Stimulated activated CD4-positive, alpha-beta T cell treated with anti-CD3 and anti-CD28 coated beads, Interleukin-12 subunit alpha, Interleukin-12 subunit beta, amount 100 ng/mL, for 24 hours (primary cell): Measurements from ENCODE around the gene RAB11B.
A peak's percentile ranks its signal among the peaks of the same experiment; 100 is the strongest.
"Not testable (repeated sequence)": the region's sequence is repeated elsewhere in the genome, so short reads cannot be mapped to it uniquely, and the experiment has no call there.

Source experiments
- DNase-seq, 2 experiments: peaks; one replicate each; pipeline ENCODE4 v3.0.0-alpha.2; 2020; ENCODE audit warnings: low read depth in 2 of 2

Gene RAB11B

GRCh38 chr19:8429044-8429443 lies 38.9 kb downstream of the RAB11B start:
- no peak for DNase-seq

DNA sequence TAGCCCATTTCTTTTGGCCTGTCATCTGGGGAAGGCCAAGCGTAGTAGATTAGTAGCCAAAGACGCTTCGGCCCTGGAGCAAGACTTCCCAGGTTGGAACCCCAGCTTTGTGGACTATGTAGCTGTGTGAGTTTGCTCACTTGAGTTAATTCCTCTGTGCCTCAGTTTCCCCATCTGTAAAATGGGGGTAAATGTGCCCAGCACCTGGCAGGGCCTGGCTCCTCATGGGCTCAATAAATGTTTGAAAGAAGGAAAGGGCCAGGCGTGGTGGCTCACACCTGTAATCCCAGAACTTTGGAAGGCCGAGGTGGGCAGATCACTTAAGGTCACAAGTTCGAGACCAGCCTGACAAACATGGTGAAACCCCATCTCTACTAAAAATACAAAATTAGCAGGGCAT lies 39.7 kb downstream of the RAB11B start:
- no peak for DNase-seq

- no peak for DNase-seq
Measured at GRCh38 chr19:8430650-8431049, 40.5 kb downstream of the RAB11B start.

GRCh38 chr19:8438236-8438635 lies 48.1 kb downstream of the RAB11B start:
- DNase-seq: no peak

- no peak for DNase-seq
Measured at GRCh38 chr19:8441725-8442544, 51.8 kb downstream of the RAB11B start.

DNA sequence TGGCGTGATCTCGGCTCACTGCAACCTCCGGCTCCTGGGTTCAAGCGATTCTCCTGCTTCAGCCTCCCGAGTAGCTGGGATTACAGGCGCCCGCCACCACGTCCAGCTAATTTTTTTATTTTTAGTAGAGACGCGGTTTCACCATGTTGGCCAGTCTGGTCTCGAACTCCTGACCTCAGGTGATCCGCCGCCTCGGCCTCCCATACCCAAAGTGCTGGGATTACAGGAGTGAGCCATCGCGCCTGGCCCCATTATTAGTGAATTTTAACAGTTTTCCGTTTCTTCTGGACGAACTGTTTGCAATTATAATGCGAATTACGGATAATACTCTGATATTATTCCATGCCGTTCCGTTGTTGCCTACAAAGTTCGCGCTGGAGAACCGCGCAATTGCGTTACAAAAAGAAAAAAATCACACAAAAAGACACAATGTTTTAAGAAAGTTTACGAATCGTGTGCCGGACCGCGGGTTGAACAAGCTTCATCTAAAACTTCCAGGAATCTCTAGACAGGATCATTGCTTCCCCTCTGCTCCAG lies 54.0 kb downstream of the RAB11B start:
- not testable (repeated sequence) for DNase-seq

GRCh38 chr19:8444677-8445487 lies 54.7 kb downstream of the RAB11B start, which contains the start of gene HNRNPM:
HNRNPM (plus strand) TSS chr19:8444975; CDS start chr19:8444999, 24 bp downstream.
- DNase-seq: peak; percentile 100

DNA sequence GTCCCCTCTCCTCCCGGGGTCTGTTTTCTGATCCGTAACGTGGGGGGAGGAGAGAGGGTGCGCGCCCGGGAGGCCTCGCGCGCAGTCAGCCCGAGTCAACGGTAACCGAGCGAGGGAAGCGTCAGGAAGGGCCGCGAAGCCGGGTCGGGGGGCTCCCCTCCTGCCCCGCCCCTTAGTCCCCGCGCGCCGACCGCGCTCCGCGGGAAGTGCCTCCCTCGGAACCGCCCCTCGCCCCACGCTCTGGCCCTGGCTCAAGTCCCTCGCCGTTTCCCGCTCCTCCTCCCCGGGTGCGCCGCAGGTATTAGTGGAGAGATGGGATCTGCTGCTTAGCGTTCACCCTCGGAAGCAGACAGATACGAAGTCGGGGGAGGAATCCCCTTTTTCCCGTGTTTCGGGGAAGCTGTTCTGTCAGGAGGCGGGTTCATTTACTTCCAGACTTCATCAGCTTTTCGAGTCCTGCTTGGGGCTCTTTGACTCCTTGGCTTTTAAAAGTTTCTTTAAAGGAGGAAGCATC lies 55.4 kb downstream of the RAB11B start:
- peak in 1 of 2 experiments; percentile 32 for DNase-seq

DNA sequence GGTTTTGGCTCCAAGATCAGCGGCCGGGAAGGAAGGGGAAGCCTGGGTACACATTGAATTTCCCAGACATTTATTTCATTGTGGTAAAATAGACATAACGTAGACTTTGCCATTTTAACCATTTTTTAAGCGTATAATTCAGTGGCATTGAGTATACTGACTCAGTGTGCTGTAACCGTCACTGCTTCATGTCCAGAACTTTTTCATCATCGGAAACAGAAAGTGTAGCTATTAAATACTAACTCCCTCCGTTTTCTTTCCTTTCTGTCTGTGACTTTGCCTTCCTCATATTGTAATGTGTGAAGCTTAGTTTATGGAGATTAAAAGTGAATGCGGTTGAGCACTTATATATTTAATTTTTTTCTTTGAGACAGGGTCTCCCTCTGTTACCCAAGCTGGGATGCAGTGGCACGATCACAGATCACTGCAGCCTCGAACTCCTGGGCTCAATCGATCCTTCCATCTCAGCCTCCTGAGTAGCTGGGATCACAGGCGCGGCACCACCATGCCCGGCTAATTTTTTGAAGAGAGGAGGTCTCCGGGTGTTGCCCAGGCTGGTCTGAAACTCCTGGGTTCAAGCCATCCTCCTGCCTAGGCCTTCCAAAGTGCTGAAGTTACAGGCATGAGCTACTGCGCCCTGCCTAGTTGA lies 56.0 kb downstream of the RAB11B start:
- DNase-seq: no peak

GRCh38 chr19:8449830-8450229 lies 59.7 kb downstream of the RAB11B start:
- DNase-seq: no peak

- DNase-seq: no peak
Measured at GRCh38 chr19:8451377-8451776, 61.2 kb downstream of the RAB11B start.

GRCh38 chr19:8451885-8452284 lies 61.7 kb downstream of the RAB11B start:
- DNase-seq: no peak

GRCh38 chr19:8452446-8453123 lies 62.4 kb downstream of the RAB11B start:
- DNase-seq: no peak

GRCh38 chr19:8453616-8454015 lies 63.5 kb downstream of the RAB11B start:
- no peak for DNase-seq
